K562 (cell line): ENCODE measurements around the gene MAP2K7. TPM values are rescaled to one million over a fixed set of nuclear protein-coding genes. Genes with fewer than 3 reads are reported as not detected.

ENCODE experiments used
- ARNT ChIP-seq, 2 experiments: fragments of 450-650 bp; IDR thresholded peaks; 2 replicates each; pipeline ENCODE4 v1.6.1; 2016; ENCODE audit warnings: mild to moderate bottlenecking in 1 of 2
- ATF3 ChIP-seq, 2 experiments: fragments of 450-650 bp in 1 of 2; sonication (generic) in 1 of 2; formaldehyde crosslinking in 1 of 2; IDR thresholded peaks in 1 of 2; conservative IDR thresholded peaks in 1 of 2; 2 replicates each; pipeline versions ENCODE4 v1.6.1 to v1.8.1; 2016 to 2023; ENCODE audit warnings: mild to moderate bottlenecking in 2 of 2, moderate library complexity in 2 of 2, inconsistent platforms in 1 of 2, missing genetic modification reagents in 1 of 2
- BRD4 ChIP-seq: fragments of 200-600 bp; sonication (generic); IDR thresholded peaks from 2 replicates; pipeline ENCODE4 v1.6.1; 2017; ENCODE audit warnings: inconsistent platforms
- BRD9 ChIP-seq: fragments of 450-650 bp; IDR thresholded peaks from 2 replicates; pipeline ENCODE4 v1.6.1; 2018; ENCODE audit warnings: low read depth; ENCODE audit not compliant: partially characterized antibody
- CTCF ChIP-seq, 3 experiments: IDR thresholded peaks in 2 of 3; conservative IDR thresholded peaks in 1 of 3; 2 replicates each; pipeline ENCODE4 v1.5.1; 2011 to 2012; ENCODE audit warnings: low read length in 3 of 3, mild to moderate bottlenecking in 3 of 3, control low read depth in 2 of 3, improper control_type of control experiment in 1 of 3, inconsistent platforms in 1 of 3, low read depth in 1 of 3, mixed read lengths in 1 of 3, moderate library complexity in 1 of 3; ENCODE audit not compliant: insufficient read depth in 2 of 3
- FIP1L1 ChIP-seq: fragments of 200-400 bp; formaldehyde crosslinking; IDR thresholded peaks from 2 replicates; pipeline ENCODE4 v1.6.1; 2018; ENCODE audit warnings: mild to moderate bottlenecking, low read depth, low read length; ENCODE audit not compliant: poor library complexity, severe bottlenecking
- FOXP1 ChIP-seq: sonication (generic); formaldehyde crosslinking; IDR thresholded peaks from 2 replicates; pipeline ENCODE4 v1.8.0; 2022; ENCODE audit warnings: mild to moderate bottlenecking, missing genetic modification reagents
- GTF2A2 ChIP-seq: IDR thresholded peaks from 2 replicates; pipeline ENCODE4 v1.6.1; 2016; ENCODE audit warnings: mild to moderate bottlenecking, missing genetic modification characterization, missing compliant biosample characterization
- HDAC3 ChIP-seq: fragments of 450-650 bp; IDR thresholded peaks from 2 replicates; pipeline ENCODE4 v1.6.1; 2018; ENCODE audit warnings: borderline replicate concordance, mild to moderate bottlenecking, moderate library complexity; ENCODE audit not compliant: partially characterized antibody
- IRF9 ChIP-seq: fragments of 450-650 bp; IDR thresholded peaks from 2 replicates; pipeline ENCODE4 v1.6.1; 2016; ENCODE audit warnings: missing biosample characterization, missing genetic modification characterization
- NR3C1 ChIP-seq: sonication (generic); formaldehyde crosslinking; IDR thresholded peaks from 2 replicates; pipeline ENCODE4 v1.8.1; 2022; ENCODE audit warnings: missing genetic modification reagents
- NRF1 ChIP-seq, 2 experiments: fragments of 450-650 bp; IDR thresholded peaks in 1 of 2; conservative IDR thresholded peaks in 1 of 2; 2 replicates each; pipeline ENCODE4 v1.6.1; 2014; ENCODE audit warnings: mild to moderate bottlenecking in 2 of 2
- PHB2 ChIP-seq: fragments of 450-650 bp; IDR thresholded peaks from 2 replicates; pipeline ENCODE4 v1.6.1; 2017; ENCODE audit warnings: low read depth
- ZKSCAN8 ChIP-seq: fragments of 200-800 bp; sonication (Bioruptor generic); IDR thresholded peaks from 2 replicates; pipeline ENCODE4 v1.6.1; 2016; ENCODE audit warnings: missing genetic modification characterization, missing compliant biosample characterization
- ZNF140 ChIP-seq: fragments of 250-450 bp; sonication (Bioruptor Pico); IDR thresholded peaks from 2 replicates; pipeline ENCODE4 v1.8.0; 2021; ENCODE audit warnings: moderate library complexity, mild to moderate bottlenecking, inconsistent platforms
- ZNF263 ChIP-seq: sonication (generic); formaldehyde crosslinking; IDR thresholded peaks from 2 replicates; pipeline ENCODE4 v1.8.0; 2022; ENCODE audit warnings: mild to moderate bottlenecking, missing genetic modification reagents, borderline replicate concordance
- ZNF740 ChIP-seq, 3 experiments: fragments of 200-800 bp in 1 of 3; sonication (Bioruptor generic) in 1 of 3; sonication (generic) in 1 of 3; formaldehyde crosslinking in 1 of 3; IDR thresholded peaks; 2 replicates each; pipeline versions ENCODE4 v1.6.1 to v1.8.0; 2016 to 2022; ENCODE audit warnings: mild to moderate bottlenecking in 2 of 3, missing compliant biosample characterization in 2 of 3, missing genetic modification characterization in 2 of 3, missing genetic modification reagents in 1 of 3
- polyA plus RNA-seq, 8 experiments: library from polyadenylated mRNA; depleted of rRNA in 4 of 8; stranded (reverse) in 5 of 8; unstranded in 3 of 8; fragments of >200 nt; fragmentation: Nextera tagmentation in 2 of 8; fragmentation: Illumina TruSeq in 1 of 8; extraction: Ambion mirVana in 2 of 8; extraction: Trizol in 1 of 8; gene quantifications; 2 replicates each; pipeline versions ENCODE4 v1.2.1 to v1.2.3, GENCODE V29; 2011 to 2014; ENCODE audit warnings: inconsistent platforms in 1 of 8, missing spikeins in 1 of 8
- total RNA-seq, 7 experiments: library from RNA; depleted of rRNA in 6 of 7; stranded (reverse); fragments of >200 nt in 6 of 7; fragmentation: Illumina TruSeq in 2 of 7; extraction: Trizol in 2 of 7; gene quantifications; 2 replicates each; pipeline versions ENCODE4 v1.2.1 to v1.2.3, GENCODE V29; 2011 to 2021; ENCODE audit warnings: low replicate concordance in 1 of 7

The MAP2K7 gene
- total and polyA plus RNA-seq, 9 of the 15 experiments (the other 6 are each of a cell fraction or from before 2014, with no cell fraction given), result 0.51 to 45.8 (median 14.1) TPM

GRCh38 chr19:7861619-7862412 lies 41.9 kb upstream of the MAP2K7 start (continued):
- no peak for TF ChIP-seq IRF9 (tag)
- TF ChIP-seq FOXP1, result no peak
- peak; percentile 97 for TF ChIP-seq ZNF263 (CRISPR knock-in tag)
- TF ChIP-seq HDAC3, result no peak
- TF ChIP-seq GTF2A2, result no peak
- TF ChIP-seq NR3C1, result 0 out of 2 replicates have a peak, but pooled peaks have one; percentile 35
- no peak for TF ChIP-seq ZNF140 (CRISPR knock-in tag)
- TF ChIP-seq BRD9, result no peak
- no peak for TF ChIP-seq FIP1L1
- 0 out of 6 replicates have a peak, but pooled peaks of 1 of the 3 experiments have one; percentile 9 for TF ChIP-seq CTCF (IDR thresholded peaks at IDR 0.05 in 2 of 3, conservative IDR thresholded peaks at IDR 0.05 in 1 of 3; ENCODE audit: insufficient read depth in 2 of 3, low read depth in 1 of 3, low read length in 3 of 3)
- no peak for TF ChIP-seq ARNT (IDR thresholded peaks at IDR 0.05)
- no peak for TF ChIP-seq ZNF740 (CRISPR knock-in tag; IDR thresholded peaks at IDR 0.05)
- no peak for TF ChIP-seq ZNF740 (tag; IDR thresholded peaks at IDR 0.05)
- TF ChIP-seq BRD4, result no peak
- no peak for TF ChIP-seq PHB2
- TF ChIP-seq ZKSCAN8 (CRISPR knock-in tag), result no peak
- peak; percentile 41 to 59; a peak in 3 of 4 replicates for TF ChIP-seq NRF1 (conservative IDR thresholded peaks at IDR 0.05 in 1 of 2, IDR thresholded peaks at IDR 0.05 in 1 of 2)
- no peak for TF ChIP-seq ATF3 (IDR thresholded peaks at IDR 0.05)
- TF ChIP-seq ATF3 (CRISPR knock-in tag; conservative IDR thresholded peaks at IDR 0.05), result no peak
